ENCODE data around the gene PIGX.

DNA sequence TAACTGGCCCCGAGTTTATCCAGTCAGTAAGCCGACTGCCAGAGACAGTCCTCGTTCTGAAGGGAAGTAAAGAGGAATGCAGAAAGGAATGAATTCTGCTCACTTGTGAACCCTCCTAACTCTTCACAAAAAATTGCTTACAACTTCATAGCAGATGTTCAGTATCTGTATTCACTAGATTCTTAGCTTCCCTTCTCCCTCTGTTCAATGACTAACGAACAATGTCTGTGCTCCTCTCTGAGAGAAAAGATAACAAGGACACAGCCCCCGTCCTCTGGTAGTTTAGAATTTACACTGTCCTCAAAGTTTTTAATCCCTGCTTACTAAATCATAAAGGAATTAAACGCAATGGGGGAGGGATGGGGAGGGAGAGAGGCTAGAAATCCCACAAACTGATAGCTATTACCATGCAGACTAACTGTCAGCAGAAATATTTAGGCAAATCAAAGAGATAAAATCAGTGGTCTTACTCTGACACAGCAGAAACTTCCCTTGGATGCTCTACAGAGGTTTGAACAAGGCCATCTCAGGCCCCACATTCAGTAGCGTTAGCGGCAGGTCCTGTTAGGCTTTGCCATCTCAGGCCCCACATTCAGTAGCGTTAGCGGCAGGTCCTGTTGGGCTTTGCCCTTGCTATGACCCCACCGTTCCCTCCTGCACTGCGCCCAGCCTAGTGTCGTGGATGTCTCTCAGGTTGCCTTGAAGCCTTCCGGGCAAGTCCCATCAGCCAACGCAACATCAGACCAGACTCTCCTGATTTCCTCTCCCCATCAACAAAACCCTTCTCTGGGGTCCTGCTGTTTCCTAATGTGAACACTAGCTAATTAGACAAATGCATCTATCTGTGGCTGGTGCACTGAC is 49.2 kb upstream of the PIGX start:
- TF ChIP-seq POLR2AphosphoS5 (IDR thresholded peaks at IDR 0.05): no peak
- TF ChIP-seq POLR2A (IDR thresholded peaks at IDR 0.05): no peak

Measured in spleen (tissue), 3 donors.